Bronchial epithelial cell (primary cell): Measurements from ENCODE around the gene SPATA20. TPM values are rescaled to one million over a fixed set of nuclear protein-coding genes. Genes with fewer than 3 reads are reported as not detected.

ENCODE experiments used
- DNase-seq: peaks from one replicate; pipeline ENCODE4 v3.0.0-alpha.2; 2010; ENCODE audit warnings: low read depth
- FAIRE-seq: peaks from 2 replicates; lab custom pipeline; 2011; peaks lifted over from hg19 to GRCh38; lab: Jason Lieb, UNC
- H3K27me3 ChIP-seq: 2 replicates; pipeline ENCODE4 v1.5.1; 2011; ENCODE audit warnings: low read length; ENCODE audit not compliant: control insufficient read depth, insufficient read depth
- H3K36me3 ChIP-seq: 2 replicates; pipeline ENCODE4 v1.5.1; 2011; ENCODE audit warnings: low read length; ENCODE audit not compliant: control insufficient read depth, insufficient read depth
- H3K4me3 ChIP-seq: 2 replicates; pipeline ENCODE4 v1.5.1; 2011; ENCODE audit warnings: mild to moderate bottlenecking, low read depth, low read length, control low read depth
- total RNA-seq: library from RNA; depleted of rRNA; stranded (reverse); fragments of >200 nt; gene quantifications from 2 replicates; pipeline ENCODE4 v1.2.1, GENCODE V29; 2014
- TF ChIP-seq, protein P1 (sequence below): IDR thresholded peaks from 2 replicates; pipeline ENCODE4 v1.5.1; 2011; ENCODE audit warnings: mild to moderate bottlenecking, moderate library complexity, low read length, control low read depth, inconsistent platforms; ENCODE audit not compliant: insufficient read depth, severe bottlenecking

The SPATA20 gene
- total RNA-seq, 1 donor from 2014 or later: 25.0 TPM

DNA sequence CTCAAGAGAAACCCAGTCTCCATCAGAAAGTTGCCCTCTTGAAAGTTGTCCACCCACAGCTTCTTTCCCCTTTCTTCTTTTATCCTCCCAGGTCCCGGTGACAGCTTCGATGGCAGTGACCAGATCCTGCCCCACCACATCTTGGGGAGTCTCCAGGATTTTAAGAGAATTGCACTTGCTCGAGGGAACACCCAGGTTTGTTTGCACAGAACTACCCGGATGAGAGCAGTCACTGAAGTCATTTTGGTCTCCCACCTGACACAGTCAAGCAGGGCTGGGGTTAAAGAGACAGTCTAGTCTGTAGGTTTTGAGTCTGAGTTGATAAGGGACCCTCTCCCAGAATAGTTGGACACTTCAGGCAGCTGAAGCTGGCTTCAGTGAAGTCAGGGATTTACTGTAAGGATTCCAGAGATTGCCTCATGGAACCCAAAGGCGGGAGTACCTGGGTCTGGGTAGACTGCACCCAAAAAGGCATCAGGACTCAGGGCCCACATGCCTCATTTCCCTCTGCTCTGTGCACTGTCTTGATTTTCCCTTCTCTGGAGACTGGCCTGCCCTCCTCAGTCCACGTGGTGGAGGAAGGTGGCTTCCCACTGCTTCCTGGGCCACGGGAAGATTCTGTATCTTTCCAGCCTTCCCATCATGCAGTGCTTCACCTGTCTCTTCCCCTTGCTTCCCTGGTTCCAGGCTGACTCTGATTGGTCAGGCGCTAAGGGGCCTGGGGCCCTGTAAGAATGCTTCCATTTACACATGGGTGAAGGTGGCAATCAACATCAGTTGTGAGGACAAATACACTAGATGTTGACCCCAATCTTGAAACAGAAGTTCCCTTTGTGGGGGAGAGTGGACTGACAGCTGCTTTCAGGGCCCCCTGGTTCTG is 29.2 kb upstream of the SPATA20 start:
- Histone ChIP-seq H3K36me3 (no peaks in the 10 kb centered on the region), H3K4me3 (no peak overlapping the region), H3K27me3 (no peaks in the 10 kb centered on the region)
- FAIRE-seq (no peak), DNase-seq (no peak)
- TF ChIP-seq, protein P1, sequence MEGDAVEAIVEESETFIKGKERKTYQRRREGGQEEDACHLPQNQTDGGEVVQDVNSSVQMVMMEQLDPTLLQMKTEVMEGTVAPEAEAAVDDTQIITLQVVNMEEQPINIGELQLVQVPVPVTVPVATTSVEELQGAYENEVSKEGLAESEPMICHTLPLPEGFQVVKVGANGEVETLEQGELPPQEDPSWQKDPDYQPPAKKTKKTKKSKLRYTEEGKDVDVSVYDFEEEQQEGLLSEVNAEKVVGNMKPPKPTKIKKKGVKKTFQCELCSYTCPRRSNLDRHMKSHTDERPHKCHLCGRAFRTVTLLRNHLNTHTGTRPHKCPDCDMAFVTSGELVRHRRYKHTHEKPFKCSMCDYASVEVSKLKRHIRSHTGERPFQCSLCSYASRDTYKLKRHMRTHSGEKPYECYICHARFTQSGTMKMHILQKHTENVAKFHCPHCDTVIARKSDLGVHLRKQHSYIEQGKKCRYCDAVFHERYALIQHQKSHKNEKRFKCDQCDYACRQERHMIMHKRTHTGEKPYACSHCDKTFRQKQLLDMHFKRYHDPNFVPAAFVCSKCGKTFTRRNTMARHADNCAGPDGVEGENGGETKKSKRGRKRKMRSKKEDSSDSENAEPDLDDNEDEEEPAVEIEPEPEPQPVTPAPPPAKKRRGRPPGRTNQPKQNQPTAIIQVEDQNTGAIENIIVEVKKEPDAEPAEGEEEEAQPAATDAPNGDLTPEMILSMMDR: no peak

DNA sequence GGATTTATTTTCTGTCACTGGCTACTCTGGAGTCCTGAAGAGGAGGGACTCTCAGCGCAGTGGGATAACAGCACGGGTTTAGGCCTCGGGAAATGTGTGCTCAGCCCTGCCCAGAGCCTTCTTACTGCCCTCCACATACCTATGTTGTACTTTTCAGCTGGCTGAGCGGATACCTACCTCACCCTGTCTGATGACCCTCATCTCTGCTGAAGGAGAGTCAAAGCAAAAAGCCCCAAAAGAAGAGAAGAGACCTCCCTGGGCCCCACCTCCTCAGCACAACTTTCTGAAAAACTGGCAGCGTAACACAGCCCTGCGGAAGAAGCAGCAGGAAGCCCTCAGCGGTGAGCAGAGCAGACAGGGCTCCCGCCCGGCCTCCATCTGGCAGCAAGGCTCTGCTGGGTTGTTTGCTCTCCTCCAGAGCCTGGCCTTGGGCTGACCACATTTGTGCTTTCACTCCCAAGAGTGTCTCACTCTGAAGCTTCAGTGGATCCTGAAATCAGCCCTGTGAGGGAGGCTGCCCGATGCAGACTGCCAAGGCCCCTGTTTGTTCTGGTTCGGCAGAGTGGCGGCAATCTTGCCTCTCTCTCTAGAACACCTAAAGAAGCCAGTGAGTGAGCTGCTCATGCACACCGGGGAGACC is 28.5 kb upstream of the SPATA20 start:
- no peaks in the 10 kb centered on the region for H3K36me3 ChIP-seq
- FAIRE-seq (no peak), DNase-seq (no peak)
- H3K4me3 ChIP-seq: no peak overlapping the region
- no peaks in the 10 kb centered on the region for H3K27me3 ChIP-seq
- TF ChIP-seq, protein P1: no peak

DNA sequence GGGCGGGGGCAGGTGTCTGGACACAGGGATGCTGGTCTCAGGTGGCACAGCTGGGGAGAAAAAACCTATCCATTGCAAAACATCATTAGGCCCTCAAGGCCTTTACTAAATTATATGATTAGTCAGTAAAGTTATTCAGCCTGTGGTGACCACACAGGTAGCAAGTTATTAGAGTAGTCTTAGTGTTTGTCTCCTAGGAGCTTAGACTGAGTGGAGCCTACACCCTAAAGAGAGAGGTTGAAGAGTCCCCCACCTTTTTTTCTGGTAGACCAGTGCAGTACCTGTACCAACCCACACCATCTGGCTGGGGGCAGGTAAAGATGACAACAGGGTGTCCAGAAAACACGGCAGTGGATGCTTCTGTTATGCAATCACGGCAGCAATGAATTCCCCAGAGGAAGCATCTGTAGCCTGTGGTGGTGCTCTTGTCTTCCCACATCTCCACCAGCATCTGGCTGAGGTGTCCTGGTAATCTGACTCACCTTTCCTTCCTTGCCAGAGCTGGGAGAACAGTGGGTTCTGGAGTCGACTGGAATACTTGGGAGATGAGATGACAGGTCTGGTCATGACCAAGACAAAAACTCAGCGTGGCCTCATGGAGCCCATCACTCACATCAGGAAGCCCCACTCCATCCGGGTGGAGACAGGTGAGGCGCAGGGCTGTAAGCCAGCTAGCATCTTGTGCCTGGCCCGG is 27.7 kb upstream of the SPATA20 start:
- TF ChIP-seq, protein P1: no peak
- peak; percentile 62 for FAIRE-seq
- Histone ChIP-seq H3K27me3 (no peaks in the 10 kb centered on the region), H3K4me3 (no peak overlapping the region), H3K36me3 (no peaks in the 10 kb centered on the region)
- DNase-seq: peak; percentile 95

DNA sequence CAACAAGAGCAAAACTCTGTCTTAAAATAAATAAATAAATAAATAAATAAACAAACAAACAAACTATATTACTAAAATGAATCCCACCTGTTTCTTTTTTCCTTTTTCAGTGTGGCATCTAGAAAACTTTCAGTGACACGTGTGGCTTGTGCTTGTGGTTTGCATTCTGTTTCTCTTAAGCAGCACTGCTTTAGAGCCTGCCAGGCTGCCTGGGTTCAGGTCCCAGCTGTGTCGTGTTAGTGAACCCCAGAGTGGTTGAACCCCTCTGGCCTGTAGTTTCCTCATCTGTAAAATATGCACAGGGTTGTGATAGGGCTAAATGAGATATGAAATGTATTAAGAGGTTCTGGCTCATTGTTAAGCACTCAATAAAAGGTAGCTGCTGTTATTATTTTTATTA is 26.5 kb upstream of the SPATA20 start:
- TF ChIP-seq, protein P1: no peak
- DNase-seq (no peak), FAIRE-seq (no peak)
- no peak overlapping the region for H3K4me3 ChIP-seq
- no peaks in the 10 kb centered on the region for H3K27me3 ChIP-seq
- no peaks in the 10 kb centered on the region for H3K36me3 ChIP-seq

DNA sequence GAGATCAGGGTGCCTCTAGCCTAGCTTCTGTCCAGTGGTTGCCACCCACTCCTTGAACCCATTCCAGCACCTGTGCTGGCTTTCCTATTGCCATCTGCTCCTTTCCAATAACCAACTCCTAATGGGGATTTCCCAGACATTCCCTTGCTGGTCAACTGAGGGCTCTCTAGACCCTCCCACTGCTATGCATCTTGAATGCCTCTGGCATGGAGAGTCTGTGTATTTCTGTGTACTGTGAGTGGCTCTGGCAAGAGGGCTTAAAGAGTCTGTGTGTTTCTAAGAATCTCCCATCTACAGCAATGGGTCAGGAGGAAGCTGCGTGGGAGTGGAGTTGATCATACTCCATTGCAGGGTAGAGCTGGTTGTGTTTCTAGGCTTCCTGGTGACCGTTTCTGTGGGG is 25.5 kb upstream of the SPATA20 start:
- H3K36me3 ChIP-seq: no peaks in the 10 kb centered on the region
- FAIRE-seq: no peak
- DNase-seq: no peak
- H3K27me3 ChIP-seq: no peaks in the 10 kb centered on the region
- TF ChIP-seq, protein P1: no peak
- H3K4me3 ChIP-seq: no peak overlapping the region
